Measurements from ENCODE around the gene FOXD3.

FOXD3 gene

DNA sequence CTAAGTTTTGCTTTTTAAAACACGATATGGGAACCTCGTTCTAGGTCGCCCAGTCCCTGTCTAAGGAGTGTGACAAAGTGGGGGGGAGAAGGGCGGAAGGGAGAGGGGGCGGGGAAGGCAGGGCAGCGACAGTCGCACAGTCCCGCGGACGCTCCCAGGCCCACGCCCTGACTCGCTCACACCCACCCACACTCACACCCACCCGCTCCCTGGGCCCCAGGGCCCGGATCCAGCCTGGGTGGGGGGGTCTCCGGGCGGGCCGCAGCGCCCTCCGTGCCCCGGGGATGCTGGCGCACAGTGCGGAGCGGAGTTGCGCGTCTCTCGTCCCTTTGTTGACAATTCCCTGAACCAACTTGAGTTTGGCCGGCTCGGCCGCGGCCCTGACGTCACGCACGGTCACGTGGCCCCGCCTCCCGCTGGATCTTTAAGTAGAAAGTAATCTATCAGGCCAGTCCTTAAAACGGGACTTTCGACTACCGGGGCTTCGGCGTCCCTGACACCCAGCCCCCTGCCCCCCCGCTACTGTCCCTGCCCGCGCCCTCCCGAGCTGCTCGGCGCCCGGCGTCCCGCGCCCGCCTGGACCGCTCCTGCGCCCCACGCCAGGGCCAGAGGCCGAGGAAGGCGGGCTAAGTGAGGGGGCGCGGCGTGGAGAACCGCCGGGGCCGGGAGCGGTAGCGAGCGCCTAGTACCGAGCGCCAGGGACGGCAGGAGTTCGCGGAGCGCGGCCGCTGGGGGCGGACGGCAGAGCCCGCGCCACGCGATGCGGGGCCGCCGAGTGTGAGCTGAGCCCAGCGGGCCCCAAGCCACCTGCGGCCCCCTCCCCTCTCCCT is at the start of gene FOXD3:
Gene FOXD3, plus strand, starts transcription at position 454 of the 830 bp plus-strand sequence. CDS start 492 bp downstream, outside the sequence.
- peak; percentile 86 for DNase-seq

DNA sequence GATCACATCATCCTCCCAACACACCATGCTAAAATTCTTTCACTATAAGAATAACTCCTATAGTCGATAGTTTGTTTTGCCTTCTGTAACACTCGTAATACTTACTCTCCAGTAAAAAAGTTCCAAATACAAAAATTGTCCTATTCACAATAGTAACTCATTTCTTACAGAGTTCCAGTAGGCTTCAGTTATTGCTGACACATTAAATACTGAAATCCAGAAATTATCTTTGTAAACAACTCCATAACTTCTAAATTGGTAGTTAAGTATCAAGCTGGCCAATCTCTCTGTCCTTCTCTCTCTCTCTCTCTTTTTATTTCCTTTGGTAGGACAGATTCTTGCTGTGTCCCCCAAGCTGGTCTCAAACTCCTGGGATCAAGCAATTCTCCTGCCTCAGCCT is 49.6 kb upstream of the FOXD3 start:
- no peak for DNase-seq

DNA sequence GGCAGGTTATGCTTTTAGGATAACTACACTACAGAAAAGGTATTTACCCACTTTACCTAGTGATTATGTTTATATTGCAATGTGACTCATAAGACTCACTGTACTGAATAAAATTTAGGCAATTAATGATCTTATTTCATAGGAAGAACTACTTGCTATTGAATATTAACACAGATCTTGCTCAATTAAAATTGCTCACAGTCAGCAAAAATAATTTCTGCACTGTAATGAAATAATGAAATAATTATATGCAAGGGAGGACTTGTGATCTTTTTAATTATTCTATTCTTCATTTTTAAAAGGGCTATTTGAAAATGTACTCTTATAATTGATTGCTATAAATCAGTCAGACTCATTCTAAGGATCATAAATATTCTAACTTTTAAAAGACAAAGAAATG is 48.0 kb upstream of the FOXD3 start:
- DNase-seq, result no peak

DNA sequence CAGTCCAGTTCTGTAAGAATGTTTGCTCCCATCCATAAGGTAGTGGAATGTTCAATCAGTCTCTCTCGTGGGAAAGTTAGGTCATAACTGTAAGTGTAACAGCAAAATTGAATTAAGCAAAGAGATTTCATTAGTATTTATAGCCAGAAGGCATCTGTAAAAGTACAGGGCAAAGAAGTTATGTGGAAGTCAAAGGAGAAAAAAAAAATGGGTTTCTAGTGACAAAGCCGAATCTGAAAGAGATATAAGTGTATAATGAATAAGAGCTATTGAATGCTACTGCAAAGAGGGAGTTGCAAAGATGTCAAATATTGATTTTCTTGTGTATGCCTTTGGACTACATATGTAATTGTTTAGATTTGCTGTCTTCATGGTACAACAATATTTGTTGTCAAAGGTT is 47.4 kb upstream of the FOXD3 start:
- DNase-seq, result no peak

DNA sequence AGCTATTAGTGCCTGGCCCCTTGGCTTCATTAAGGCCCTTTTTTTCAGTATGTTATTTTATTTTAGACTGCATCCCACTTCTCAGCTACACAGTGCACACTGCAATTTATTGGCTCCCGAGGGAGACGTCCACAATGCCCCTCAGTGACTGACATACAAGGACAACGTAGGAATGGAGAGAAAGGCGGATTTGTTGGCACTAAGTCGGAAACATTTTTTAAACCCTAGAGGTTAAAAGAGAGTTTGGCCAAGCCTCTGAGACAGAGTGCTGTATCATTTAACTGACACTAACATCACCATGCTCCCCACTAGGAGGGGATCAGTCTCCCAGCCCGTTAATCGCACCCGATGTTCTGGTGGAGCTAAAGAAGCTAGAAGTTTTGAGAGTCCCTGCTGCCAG is 45.7 kb upstream of the FOXD3 start:
- peak; percentile 46 for DNase-seq

DNA sequence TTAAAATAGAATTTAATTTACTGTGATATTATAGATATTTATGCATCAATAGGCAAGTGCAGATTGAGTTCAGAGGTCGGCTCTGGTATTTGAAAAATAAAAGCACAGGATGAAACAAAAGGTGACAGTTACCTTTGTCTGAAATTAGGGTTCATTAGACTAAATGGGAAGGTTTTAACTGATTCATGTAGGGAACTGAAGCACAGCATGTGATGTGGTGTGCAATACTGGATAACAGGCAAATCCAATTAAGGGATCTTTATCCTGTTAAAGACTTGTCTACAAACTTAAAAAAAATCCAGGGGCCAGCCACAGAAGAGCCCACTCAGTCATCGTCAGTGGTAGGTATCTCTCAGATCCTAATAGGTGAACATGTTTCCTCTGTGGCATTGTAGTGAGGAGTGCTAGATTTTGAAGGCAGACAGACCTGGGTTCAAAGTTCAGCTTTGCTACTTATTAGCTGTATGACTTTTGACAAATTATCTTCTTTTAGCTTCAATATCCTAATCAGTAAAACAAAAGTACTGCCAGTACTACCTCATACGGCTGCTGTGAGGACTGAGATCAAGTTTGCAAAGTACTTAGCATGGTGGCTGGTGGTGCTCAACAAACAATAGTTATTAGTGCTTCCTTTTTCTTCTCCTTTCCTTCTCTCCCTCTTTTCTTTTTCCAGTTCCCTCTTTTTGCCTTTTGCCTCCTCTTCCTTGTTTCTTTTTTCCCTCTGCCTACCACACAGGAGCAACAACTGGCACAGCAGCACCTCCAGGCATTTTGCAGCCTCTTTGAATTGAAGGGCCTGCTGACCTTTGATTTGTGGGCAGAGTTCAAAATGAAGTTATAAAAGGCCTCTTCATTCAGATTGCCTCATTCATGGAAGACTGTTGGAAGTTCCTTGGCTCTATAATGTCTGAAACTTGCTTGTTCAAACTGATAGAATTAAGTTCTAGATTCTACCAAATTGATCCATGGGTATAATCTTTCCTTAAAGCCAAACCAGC is 44.9 kb upstream of the FOXD3 start:
- DNase-seq, result peak; percentile 42

DNA sequence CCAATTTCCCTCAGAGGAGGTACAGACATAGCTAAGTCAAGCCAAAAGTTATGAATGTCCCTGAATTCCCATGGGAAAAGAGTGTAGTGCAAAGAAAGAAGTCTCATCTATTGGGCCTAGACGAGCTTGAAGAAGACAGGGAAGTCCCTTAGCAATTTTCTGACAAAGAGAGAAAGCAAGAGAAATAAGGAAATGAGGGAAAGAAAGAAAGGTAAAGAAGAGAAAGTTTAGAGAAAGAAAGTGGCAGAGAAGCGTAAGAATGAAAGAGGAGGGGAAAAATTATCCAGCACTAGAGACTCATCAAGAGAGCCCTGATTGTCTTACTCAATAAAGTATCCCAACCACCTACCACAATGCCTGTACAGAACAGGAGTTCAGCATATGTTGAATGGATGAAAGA is 40.6 kb upstream of the FOXD3 start:
- DNase-seq, result no peak

DNA sequence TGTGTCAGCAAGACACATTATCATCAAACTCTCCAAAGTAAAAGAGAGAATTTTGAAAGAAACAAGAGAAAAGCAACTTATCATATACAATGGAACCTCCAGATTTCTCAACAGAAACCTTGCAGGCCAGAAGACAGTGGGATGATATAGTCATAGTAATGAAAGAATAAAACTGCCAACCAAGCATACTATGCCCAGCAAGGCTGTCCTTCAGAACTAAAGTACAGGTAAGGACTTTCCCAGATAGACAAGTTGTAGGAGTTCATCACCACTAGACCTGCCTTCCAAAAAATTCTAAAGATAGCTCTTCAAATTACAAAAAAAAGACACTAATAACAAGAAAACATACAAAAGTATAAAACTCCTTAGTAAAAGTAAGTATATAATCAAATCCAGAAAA is 33.2 kb upstream of the FOXD3 start:
- no peak for DNase-seq

DNA sequence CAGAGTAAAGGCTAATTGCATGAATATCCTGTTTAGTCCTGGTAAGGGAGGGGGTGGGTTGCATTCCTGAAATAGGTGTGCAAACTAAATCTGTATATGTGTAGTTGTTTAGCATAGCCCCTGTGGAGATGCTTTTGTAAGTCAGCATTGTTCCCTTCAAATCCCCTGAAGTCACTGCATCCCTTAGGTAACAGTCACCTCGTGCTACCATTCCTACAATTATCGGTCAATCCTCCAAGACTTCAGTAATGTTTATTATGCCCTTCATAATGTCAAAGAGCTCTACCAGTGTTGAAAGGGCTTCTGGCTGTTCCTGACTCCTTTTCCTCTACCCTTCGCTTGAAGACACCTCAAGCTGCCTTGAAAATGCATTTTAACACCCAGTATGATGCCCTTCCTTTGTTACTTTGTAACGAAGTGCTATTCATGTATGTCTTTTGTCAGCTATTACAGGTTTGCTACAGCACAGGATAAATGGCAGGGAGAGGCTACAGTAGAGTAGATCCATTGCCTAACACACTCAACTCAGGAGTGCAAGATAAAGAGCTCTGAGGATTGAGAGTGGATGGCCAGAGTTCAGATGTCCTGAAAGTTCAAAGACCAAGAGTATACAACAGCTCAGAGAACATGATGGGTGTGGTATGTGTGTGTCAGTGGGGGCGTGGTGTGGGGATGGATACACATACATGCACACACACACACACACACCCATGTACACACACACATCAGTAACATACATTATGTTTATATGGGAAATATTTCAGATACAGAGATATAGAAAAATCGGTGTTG is 27.4 kb upstream of the FOXD3 start:
- DNase-seq, result no peak

DNA sequence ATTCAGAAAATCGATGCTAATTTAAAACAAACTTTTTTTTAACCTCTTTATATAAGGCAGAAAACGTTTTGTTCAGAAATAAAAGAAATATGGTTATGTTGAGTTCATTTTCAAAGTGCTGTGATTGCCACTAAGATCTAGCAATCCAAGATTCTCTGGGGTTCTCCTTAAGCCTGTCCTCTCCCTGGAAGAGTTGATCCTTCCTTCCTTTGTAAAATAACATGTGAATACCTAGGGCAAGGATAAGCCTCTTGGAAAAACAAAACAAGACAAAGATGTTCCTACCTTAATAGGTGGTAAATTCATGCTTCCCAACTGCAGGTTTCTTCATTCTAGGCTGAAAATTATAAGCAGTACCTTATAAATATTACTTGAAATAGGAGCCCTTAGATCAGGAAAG is 18.0 kb upstream of the FOXD3 start:
- DNase-seq, result no peak

DNA sequence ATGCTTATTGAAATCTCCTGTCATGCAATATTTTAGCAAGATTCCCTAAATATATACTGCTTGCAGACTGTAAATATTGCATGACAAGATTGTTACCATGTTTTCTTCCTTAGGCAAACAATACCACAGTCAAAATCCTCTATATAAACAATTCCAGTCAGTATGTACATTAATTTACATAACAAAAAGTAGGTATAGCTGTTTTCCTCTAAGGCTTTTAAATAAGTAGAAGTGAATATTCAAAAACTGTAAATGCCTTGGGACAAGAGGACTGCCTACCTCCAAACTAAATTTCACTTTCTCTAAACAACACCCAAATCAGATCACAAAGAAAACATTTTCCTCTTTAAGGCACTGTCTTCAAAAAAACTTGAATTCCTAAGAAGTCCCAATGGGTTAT is 17.3 kb upstream of the FOXD3 start:
- no peak for DNase-seq

DNA sequence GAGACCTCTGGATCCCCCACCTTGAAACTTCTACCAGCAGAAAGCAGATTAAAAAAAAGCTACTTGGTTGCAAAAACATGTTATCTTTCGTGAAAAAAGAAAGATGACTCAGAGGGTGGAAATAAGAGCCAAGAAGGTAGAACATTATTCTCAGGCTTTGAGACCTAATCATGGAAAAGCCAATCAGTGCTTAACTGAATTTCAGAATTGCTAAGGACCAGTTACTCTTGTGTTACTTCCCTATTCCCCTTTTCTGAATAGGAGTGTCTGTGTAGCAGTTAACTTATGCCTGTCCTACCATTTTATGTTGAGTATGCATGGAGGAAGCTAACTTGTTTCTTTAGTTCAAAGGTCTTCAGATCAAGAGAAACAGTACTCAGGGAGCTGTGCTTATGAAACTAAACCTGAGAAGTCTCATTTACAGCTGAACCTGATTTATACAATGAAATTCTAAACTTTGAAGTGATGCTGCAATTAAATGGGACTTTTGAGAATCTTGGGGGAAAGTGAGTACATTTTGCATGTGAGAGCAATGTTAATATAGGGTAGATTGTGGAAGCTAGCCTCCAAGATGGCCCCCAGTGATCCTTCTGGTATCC is 15.1 kb upstream of the FOXD3 start:
- DNase-seq, result no peak

DNA sequence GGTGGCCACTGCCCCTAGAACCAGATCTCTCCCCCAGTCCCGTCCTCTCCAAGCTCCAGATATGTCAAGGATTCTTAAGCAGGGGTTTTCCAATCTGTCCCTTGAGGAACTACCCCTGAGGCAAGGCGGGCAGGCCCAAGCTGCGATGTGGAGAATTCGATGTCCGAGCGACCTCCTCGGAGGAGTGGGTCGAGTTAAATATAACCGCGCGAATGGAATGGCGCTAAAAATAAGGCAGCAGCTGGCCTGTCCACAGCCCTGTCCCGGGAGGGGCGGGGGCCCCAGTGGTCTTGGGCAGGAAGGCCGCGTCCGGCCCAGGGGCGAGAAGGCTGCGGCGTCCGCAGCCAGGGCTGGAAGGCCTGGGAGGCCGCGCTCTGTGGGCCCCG is 5.8 kb upstream of the FOXD3 start:
- no peak for DNase-seq

DNA sequence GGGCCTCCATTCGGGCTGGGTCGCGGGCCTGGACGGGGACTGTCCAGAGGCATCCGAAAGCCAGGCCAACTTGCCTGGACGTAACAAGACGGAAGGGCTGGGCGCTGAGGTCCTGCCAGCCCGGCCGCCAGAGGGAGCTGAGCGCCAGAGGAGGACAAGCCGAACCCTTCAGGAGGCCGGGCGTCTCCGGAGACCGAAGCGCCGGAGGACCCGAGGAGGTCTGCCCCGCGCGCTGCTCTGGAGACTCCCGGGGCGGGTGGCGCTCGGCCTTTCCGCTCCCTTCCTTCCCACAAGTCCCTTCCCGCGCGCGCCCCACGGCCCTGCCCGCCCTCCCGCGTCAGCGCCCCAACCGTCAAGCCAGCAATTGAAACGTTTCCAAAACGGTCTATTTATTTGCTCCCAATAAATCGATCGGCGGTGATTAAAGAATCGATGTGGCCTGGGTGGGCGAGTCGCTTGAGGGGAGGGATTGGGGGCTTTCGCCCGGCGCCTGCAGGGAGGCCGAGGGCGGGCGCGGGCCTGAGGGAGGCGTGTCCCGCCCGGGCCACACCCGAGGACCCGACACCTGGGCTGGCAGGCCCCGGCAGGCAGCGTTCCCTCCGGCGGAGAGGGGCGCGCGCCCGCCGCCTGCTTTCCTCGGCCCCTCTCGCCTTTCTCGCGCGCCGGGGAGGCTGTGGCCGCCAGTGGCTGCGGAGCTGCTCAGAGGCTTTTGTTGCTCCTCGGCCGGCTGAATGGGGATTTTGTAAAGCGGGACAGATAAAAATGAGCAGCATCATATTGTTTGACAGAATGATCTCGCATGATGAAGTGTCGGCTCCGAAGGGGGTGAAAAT is 5.2 kb upstream of the FOXD3 start:
- peak; percentile 83 for DNase-seq

DNA sequence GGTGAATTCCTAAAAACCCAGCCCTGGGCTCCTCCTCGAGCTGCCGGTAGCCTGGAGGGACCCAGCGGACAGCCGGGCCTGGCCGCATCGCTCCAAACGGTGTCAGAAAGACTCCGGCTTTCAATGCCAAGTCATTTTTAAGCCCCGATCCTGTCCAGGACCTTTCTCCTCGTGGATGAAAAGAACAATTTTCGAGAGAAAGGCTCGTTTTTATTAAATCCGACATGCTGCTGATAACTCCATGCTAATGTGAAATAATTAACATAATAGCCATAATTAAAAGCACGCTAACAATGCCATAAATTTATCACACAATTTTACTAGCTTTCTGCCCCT is 4.6 kb upstream of the FOXD3 start:
- no peak for DNase-seq

DNA sequence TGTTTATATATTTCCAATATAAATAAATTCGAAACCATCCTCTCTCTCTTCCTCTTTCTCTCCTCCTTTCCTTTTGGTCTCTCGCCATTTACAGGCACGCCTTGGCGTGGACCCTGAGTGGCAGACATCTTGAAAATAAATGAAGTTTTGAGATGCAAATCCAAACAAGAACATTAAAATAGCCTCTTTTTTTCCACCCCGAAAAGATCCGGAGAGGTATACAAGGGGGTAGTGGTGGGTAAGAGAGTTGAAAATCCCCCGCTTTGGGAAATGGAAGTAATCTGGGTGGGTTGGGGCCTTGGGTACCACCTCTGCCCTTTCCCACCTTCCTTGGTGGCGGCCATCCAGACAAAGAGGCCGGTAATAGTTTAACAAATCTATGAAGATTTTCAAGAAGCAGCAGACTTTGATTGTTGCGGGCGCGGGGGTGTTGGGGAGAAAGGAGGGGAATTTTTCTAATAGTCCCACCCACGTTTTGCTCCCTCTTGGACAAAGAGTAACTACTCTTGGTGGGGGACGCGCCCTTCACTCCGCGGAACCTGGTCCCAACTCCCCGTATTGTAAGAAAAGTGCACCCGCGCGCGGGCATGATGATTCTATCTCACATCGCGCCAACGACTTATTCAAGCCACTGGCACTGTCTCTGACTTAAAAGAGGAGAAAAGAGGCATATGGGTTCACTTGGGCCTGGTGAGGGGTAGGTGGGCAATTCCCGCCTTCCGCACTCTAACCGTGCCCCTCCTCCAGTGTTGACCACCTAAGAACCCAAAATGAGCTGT is 4.0 kb upstream of the FOXD3 start:
- DNase-seq, result peak; percentile 72

DNA sequence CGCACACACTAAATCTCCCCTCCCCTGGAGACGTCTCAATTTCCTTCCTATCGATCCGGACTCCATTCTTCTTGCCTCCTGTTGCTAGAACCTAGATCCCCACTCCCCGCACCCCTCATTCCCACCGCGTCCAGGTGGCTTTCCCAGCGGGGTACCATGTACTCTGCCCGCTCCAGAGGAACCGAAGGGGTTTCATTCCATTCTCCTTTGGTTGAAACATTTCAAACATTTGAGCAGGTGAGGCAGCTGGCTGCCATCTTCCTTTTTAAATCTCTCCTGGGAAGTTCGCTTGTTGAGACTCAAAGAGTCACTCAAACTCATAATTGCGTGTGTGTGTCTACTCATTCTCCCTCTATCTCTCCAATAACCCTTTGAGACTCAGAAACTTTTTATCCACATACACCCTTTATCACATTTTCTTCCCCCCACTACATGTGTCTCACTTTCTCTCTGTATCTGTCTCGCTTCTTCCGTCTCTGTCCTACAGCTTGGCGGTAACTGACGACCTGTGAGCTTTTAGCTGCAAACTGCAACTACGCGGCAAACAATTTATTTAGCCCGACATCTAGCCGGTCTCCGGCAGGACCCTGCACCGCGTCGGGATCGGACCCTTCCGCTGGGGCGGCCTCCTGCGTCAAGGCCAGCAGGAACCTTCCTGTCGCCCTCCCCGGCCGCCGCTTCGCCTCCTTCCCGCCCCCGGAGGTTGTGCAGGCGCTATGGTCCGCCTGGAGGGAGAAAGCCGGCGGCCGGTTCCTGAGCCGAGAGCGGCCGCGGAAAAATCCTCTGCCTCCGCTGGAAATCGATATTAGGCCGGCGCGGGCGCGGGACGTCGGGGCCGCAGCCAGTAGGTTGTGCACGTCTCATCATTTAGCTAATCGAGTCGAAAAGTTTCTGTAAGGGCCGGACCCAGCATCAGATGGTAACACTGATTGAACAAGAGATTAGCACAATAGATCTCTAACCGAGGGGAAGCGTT is 3.0 kb upstream of the FOXD3 start:
- peak; percentile 78 for DNase-seq

DNA sequence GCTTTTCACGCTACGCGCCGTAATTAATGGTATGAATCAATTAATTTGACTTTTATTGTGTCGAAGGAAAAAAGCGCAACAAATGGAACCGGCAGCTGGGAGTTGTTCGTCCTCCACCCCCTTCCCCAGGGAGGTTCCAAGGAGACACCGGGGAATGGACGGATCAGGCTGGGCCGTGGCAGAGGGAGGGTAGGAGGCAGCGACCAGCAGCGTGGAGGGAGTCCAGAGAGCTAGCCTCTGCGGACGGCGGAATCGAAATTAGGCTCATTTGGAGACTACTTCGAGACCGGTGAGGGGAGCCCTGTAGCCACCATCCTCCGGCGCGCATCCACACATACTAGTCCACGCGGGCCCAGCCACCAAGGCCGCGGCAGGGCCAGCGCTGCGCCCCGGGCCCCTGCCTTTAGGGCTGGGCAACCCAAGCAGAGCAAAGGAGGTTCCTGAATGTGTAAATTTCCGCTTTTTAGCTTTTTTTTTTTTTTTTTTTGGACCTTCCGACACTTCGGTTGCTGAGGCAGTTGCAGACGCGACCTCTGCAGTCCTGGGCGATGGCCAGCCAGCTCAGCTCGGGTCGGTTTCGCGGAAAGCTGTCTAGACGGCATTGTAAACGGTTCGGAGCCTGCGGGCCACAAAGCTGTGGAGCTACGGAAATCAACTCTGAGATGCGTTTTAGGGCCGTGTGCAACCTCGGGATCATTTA is 2.2 kb upstream of the FOXD3 start:
- DNase-seq, result peak; percentile 72
